Retinal pigment epithelial cell (primary cell): ENCODE data around the gene RHOC.
"Not testable (repeated sequence)": the region's sequence is repeated elsewhere in the genome, so short reads cannot be mapped to it uniquely, and the experiment has no call there.

Source experiments
- DNase-seq: peaks from one replicate; pipeline ENCODE4 v3.0.0-alpha.2; 2010; ENCODE audit warnings: low read depth
- H3K4me3 ChIP-seq: 2 replicates; pipeline ENCODE4 v1.5.1; 2011; ENCODE audit warnings: mild to moderate bottlenecking, low read length, control low read depth, moderate library complexity
- CTCF ChIP-seq: conservative IDR thresholded peaks from 2 replicates; pipeline ENCODE4 v1.5.1; 2011; ENCODE audit warnings: low read depth, low read length, control low read depth, inconsistent platforms

RHOC gene

GRCh38 chr1:112735752-112736151 is 28.8 kb upstream of the RHOC start:
- no peak overlapping the region for H3K4me3 ChIP-seq
- no peak for DNase-seq
- TF ChIP-seq CTCF: no peak

- no peak overlapping the region for H3K4me3 ChIP-seq
- TF ChIP-seq CTCF: no peak
- DNase-seq: no peak
Measured at GRCh38 chr1:112731451-112731850, 24.5 kb upstream of the RHOC start.

GRCh38 chr1:112729909-112730308 is 23.0 kb upstream of the RHOC start:
- TF ChIP-seq CTCF: no peak
- no peak overlapping the region for H3K4me3 ChIP-seq
- no peak for DNase-seq

- not testable (repeated sequence) for H3K4me3 ChIP-seq, DNase-seq
Measured at GRCh38 chr1:112729011-112729410, 22.1 kb upstream of the RHOC start.

- H3K4me3 ChIP-seq, DNase-seq: not testable (repeated sequence)
Measured at GRCh38 chr1:112728306-112728971, 21.5 kb upstream of the RHOC start.

- no peak for DNase-seq
- no peak overlapping the region for H3K4me3 ChIP-seq
- TF ChIP-seq CTCF: no peak
Measured at GRCh38 chr1:112727716-112728115, 20.8 kb upstream of the RHOC start.

GRCh38 chr1:112724240-112724639 is 17.3 kb upstream of the RHOC start:
- DNase-seq, H3K4me3 ChIP-seq: not testable (repeated sequence)

- TF ChIP-seq CTCF: no peak
- H3K4me3 ChIP-seq: no peak overlapping the region
- DNase-seq: no peak
Measured at GRCh38 chr1:112723511-112723839, 16.5 kb upstream of the RHOC start.
